Type B pancreatic cell (in vitro differentiated cells): ENCODE measurements around the gene KCNT2. TPM values are rescaled to one million over a fixed set of nuclear protein-coding genes. Genes with fewer than 3 reads are reported as not detected.

Experiments
- DNase-seq: peaks from one replicate; pipeline ENCODE4 v3.0.0; 2021; ENCODE audit warnings: mixed read lengths; ENCODE audit not compliant: unreplicated experiment; ENCODE audit errors: extremely low spot score
- H3K27ac Mint-ChIP-seq: 2 replicates; pipeline ENCODE4 v1.8.0; 2021; ENCODE audit warnings: mild to moderate bottlenecking, mixed read lengths
- H3K27me3 Mint-ChIP-seq: 2 replicates; pipeline ENCODE4 v1.8.0; 2021; ENCODE audit warnings: mixed read lengths
- H3K36me3 Mint-ChIP-seq: 2 replicates; pipeline ENCODE4 v1.8.0; 2021; ENCODE audit warnings: mixed read lengths
- H3K4me1 Mint-ChIP-seq: one replicate; pipeline ENCODE4 v1.8.0; 2021; ENCODE audit warnings: mixed read lengths; ENCODE audit not compliant: unreplicated experiment
- H3K4me3 Mint-ChIP-seq: 2 replicates; pipeline ENCODE4 v1.8.0; 2021; ENCODE audit warnings: mild to moderate bottlenecking, mixed read lengths
- H3K9me3 Mint-ChIP-seq: 2 replicates; pipeline ENCODE4 v1.8.0; 2021; ENCODE audit warnings: mixed read lengths
- CTCF ChIP-seq: fragments of 200-600 bp; sonication (generic); conservative IDR thresholded peaks from 2 replicates; pipeline ENCODE4 v1.5.0; 2021; ENCODE audit warnings: antibody characterized with exemption, mild to moderate bottlenecking
- total RNA-seq: library from RNA; stranded (reverse); gene quantifications from 2 replicates; pipeline ENCODE4 v1.2.1, GENCODE V29; 2021; ENCODE audit warnings: low replicate concordance

KCNT2 gene
- total RNA-seq, 1 donor from 2014 or later: 10.9 TPM

DNA sequence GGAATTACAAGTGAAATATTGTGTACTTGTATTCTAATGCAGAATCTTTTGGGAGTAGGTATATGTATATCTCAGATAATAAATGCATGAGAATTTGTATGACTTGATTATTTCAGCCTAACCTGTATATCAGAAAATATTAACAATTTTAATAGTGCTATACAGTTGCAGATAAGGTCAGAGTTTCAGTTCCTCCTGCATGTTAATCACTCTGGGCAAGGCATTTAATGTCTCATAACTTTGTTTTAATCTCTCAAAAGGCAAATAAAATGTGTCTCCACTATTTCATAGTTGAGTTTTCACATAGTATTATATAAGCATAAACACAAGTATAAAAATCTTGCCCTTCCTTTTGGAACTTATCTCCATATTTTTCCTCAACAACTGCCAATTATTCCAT is 352.5 kb downstream of the KCNT2 start:
- TF ChIP-seq CTCF: no peak
- Mint-ChIP-seq H3K4me1 (no peaks in the 10 kb centered on the region), H3K27ac (no peak overlapping the region), H3K36me3 (no peaks in the 10 kb centered on the region), H3K9me3 (no peaks in the 10 kb centered on the region), H3K4me3 (no peak overlapping the region), H3K27me3 (no peaks in the 10 kb centered on the region)
- no peak for DNase-seq

GRCh38 chr1:196229546-196229945 is 378.7 kb downstream of the KCNT2 start:
- H3K9me3 Mint-ChIP-seq: peaks cover 4% of the 10 kb centered on the region
- DNase-seq: no peak
- peaks cover 8% of the 10 kb centered on the region for H3K36me3 Mint-ChIP-seq
- H3K4me3 Mint-ChIP-seq: no peak overlapping the region
- no peak for TF ChIP-seq CTCF
- H3K4me1 Mint-ChIP-seq: no peaks in the 10 kb centered on the region
- H3K27me3 Mint-ChIP-seq: no peaks in the 10 kb centered on the region
- no peak overlapping the region for H3K27ac Mint-ChIP-seq

GRCh38 chr1:196214866-196215265 is 393.4 kb downstream of the KCNT2 start:
- Mint-ChIP-seq H3K4me1 (no peaks in the 10 kb centered on the region), H3K4me3 (no peak overlapping the region), H3K36me3 (no peaks in the 10 kb centered on the region), H3K27me3 (no peaks in the 10 kb centered on the region), H3K9me3 (no peaks in the 10 kb centered on the region), H3K27ac (no peak overlapping the region)
- TF ChIP-seq CTCF: no peak
- no peak for DNase-seq

DNA sequence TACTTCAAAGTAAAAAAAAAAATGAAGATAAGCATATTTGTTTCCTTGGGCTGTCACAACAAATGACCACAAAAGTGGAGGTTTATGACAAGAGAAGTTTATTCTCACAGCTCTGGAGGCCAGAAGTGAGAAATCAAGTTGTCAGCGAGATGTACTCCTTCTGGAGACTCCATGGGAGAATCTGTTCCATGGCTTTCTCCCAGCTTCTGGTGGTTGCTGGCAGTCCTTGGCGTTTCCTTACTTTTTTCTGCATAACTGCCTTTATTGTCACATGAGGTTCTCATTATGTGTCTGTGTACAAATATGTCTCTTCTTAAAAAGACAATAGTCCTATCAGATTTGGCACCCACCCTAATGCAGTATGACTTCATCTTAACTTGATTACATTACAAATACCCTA is 398.3 kb downstream of the KCNT2 start:
- Mint-ChIP-seq H3K9me3 (no peaks in the 10 kb centered on the region), H3K27me3 (no peaks in the 10 kb centered on the region), H3K4me3 (no peak overlapping the region), H3K36me3 (no peaks in the 10 kb centered on the region), H3K4me1 (no peaks in the 10 kb centered on the region), H3K27ac (no peak overlapping the region)
- DNase-seq: no peak
- TF ChIP-seq CTCF: no peak

- TF ChIP-seq CTCF: no peak
- Mint-ChIP-seq H3K27ac (no peak overlapping the region), H3K9me3 (no peaks in the 10 kb centered on the region), H3K27me3 (no peaks in the 10 kb centered on the region), H3K4me1 (no peaks in the 10 kb centered on the region), H3K4me3 (no peak overlapping the region), H3K36me3 (no peaks in the 10 kb centered on the region)
- no peak for DNase-seq
These were observed 399.0 kb downstream of the KCNT2 start for GRCh38 chr1:196209265-196209664.

- Mint-ChIP-seq H3K27ac (no peak overlapping the region), H3K36me3 (no peaks in the 10 kb centered on the region), H3K9me3 (no peaks in the 10 kb centered on the region), H3K4me3 (no peak overlapping the region), H3K27me3 (no peaks in the 10 kb centered on the region), H3K4me1 (no peaks in the 10 kb centered on the region)
- DNase-seq: no peak
- no peak for TF ChIP-seq CTCF
These were observed 400.5 kb downstream of the KCNT2 start for GRCh38 chr1:196207612-196208217.
